HG03139 (cell line): ENCODE data around the gene CCDC61.

ENCODE experiments used
- ATAC-seq: cut with Tn5 transposase; IDR thresholded peaks from one replicate; pipeline ENCODE4 v1.9.1; 2021; ENCODE audit not compliant: unreplicated experiment

The CCDC61 gene

DNA sequence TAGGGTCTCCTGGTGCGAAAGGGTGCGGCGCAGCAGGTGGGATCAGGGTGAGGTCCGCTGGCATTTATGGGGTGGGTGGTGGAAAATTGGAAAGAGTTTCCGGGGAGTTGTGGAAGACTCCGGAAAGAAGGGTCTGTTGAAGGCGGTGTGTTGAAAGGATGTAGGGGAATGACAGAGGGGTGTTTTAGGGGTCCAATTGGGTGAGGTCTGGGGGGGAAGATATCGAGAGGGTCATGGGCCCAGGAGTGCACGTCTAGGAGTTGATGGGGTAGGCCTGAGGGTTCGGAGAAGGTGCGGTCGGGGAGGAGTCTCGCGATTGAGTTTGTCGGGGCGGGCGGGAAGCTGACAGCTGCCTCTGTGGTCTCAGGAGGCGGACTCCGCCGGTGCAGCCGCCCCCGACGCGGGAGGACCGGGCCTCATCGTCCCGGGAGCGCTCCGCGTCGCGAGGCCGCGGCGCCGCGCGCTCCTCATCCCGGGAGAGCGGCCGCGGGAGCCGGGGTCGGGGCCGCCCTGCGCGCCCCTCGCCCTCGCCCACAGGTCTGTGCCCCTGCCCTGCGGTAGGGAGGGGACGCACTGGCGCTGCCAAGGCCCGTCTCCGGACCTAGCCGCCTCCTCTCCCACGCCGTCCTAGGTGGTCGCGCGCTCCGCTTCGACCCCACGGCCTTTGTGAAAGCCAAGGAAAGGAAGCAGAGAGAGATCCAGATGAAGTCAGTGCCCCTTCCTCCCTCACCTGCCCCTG is 20.6 kb downstream of the CCDC61 start:
- no peak for ATAC-seq

- ATAC-seq, result peak; percentile 44
Observed at GRCh38 chr19:46016426-46017094, 21.3 kb downstream of the CCDC61 start.

DNA sequence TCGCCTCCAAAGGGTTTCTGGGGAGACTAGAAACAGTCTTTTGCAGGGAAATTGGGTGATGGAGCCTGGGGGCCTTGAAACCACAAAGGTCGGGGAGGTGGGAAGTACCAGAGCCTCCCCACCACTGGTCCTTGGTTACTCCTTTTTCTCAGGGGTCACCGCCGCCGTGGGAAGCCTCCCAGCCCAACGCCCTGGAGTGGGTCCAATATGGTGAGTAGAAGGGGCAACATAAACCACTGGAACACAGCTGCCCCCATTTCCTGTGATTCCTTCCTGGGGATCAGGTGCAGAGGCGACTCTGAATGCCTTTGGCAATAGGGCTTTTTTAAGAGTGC is 21.8 kb downstream of the CCDC61 start:
- ATAC-seq, result no peak

GRCh38 chr19:46017874-46018675 is 22.8 kb downstream of the CCDC61 start:
- ATAC-seq, result no peak

DNA sequence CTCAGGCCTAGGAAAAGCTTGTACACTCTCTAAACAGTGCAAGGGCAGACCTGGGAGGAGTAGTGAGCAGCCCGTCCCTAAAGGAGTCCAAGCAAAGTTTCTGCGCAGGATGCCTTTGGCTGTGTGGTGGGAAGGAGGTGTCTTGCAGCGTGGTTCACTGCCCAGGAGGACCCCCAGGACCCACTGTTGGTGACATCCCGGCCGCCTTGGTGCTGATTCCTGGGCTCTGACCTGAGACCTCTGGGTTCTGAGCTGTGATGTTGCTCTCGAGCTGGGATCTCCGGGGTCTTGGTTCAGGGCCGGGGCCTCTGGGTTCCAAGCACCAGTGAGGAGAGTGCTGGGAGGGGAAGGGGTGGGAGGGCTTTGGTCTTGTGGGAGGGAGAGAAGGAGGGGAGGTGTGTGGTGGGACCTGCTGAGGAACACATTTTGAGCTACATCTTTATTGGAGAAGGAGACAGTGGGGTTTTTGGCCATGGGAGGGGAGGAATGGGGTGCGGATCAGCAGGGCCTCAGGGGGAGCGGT is 23.5 kb downstream of the CCDC61 start:
- no peak for ATAC-seq

DNA sequence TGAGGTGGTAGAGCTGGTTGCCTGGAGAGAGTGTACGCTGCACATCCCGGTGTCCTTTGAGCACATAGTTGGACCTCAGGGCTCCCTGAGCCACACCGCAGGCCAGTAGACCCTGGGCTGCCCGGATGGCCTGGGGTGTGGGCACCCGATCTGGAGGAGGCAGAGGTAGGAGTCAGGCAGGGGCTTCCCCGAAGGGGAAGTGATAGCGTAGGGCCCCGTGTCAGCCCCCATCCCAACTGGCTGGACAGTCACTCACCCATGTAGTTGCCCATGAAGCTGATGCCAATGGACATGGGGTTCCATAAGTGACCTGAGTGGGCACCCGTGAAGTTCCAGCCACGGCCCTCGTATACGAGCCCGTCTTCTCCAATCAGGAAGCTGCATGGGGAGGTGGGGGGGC is 24.0 kb downstream of the CCDC61 start:
- no peak for ATAC-seq

DNA sequence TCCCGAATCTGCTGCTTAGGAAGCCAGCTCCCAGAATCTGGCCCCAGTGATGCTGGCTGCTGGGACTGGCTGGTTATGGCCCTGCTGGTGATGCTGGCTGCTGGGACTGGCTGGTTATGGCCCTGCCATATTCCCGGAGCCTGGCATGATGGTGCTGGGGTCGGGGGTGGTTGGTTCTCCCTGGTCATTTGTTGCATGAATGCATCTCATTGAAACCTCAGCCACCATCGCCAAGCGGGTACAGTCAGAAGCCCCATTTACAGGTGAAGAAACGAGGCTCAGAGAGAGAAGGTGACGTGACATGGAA is 25.5 kb downstream of the CCDC61 start:
- ATAC-seq, result no peak

DNA sequence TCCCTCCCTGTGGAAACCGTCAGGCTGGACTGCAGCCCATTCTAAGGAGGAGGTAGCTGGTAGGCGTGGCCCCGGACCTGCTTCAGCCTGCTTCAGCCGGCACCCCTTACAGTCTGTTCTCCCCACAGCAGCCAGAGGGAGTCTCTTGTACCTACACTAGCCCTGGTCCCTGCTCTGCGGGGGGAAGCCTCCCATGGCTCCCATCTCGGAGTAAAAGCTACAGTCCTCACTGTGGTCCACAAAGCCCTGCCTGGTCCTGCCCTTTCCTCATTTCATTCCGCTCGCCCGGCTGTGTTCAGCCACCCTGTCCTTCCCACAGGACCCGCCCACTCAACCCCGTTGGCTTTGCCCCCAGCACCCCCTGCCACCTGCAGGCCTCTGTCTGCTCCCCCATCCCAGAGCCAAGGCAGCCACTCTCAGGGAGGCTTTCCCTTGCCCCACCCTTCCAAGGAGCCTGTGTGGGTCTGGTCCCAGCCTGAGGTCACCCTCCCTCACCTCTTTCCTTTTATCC is 26.3 kb downstream of the CCDC61 start:
- no peak for ATAC-seq

DNA sequence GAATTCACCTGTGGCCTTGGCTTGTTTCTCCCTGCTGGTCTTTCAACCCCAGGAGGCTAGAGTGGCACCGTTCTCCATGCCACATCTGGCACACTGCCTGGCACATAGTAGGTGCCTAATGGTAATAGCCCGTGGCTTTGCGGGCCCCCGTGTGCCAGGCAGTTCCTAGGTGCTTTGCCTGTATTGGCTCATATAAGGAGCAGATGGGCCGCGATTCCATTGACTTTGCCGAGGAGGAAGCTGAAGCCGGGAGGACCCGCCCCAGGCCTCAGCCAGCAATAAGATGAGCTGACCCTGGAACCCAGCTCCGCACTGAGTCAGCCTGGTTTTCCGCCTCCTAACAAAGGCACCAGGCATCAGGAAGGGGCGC is 26.8 kb downstream of the CCDC61 start:
- no peak for ATAC-seq

- ATAC-seq, result no peak
Observed at GRCh38 chr19:46022431-46023310, 27.4 kb downstream of the CCDC61 start, which contains the start of gene PGLYRP1. Gene PGLYRP1 (minus strand): TSS chr19:46023053. CDS start chr19:46023021, 32 bp downstream.

GRCh38 chr19:46023311-46023779 is 28.1 kb downstream of the CCDC61 start:
- ATAC-seq, result no peak

GRCh38 chr19:46025835-46026234 is 30.6 kb downstream of the CCDC61 start:
- no peak for ATAC-seq

GRCh38 chr19:46030812-46031550 is 35.7 kb downstream of the CCDC61 start:
- no peak for ATAC-seq

DNA sequence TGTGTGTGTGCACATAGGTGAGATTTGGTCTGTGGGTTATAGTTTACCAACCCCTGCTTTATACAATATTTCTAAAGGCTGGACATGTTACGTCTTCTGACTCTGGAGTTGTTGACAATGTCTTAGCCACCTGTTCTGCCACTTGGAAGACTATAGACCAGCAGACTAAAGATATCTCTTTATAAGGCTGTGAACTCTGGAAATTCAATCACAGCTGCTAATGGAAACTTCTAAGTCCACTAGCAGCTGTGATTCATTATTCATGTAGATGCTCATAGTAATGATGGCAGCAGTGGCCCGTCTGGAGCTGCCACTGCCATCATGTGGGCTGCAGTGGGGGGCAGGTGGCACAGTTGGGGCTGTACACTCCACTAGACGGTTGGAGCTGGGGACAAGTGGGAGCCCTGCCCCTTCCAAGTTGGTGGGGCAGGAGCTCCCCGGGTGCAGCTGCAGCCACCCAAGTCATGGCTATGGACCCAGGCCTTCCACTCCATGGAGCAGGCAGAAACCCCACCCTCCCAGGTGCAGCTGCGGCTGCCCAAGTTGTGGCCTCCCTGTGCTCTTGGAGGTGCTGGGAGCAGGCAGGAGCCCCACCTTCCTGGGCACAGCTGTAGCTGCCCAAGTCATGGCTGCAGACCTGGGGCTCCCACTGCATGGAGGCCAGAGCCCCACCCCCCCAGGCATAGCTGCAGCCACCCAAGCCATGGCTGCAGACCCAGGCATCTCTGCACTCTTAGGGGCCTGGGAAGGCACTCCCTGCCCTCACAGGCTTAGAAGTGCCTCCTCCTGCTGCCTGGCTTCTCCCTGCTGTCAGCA is 36.7 kb downstream of the CCDC61 start:
- no peak for ATAC-seq

DNA sequence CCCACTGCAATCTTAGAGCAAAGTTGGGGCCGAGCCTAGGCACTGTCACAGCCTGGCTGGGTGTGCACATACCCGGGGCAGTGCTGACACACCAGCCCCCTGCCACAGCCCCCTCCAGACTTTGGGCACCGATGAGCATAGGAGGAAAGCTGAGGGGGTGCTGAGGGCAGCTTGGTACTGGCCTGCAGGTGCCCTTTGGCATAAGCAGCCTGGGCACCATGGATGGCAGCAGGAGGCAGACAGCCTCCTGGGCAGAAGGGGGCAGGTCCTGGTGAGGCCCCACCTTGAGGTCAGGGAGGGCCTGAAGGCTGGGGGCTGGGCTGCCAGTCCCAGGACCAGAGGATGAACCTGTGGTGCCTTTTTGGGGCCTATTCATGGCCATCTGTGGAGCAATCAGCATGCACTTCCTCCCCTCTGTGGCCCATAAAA is 37.3 kb downstream of the CCDC61 start:
- no peak for ATAC-seq

- no peak for ATAC-seq
Observed at GRCh38 chr19:46033401-46033800, 38.1 kb downstream of the CCDC61 start.

DNA sequence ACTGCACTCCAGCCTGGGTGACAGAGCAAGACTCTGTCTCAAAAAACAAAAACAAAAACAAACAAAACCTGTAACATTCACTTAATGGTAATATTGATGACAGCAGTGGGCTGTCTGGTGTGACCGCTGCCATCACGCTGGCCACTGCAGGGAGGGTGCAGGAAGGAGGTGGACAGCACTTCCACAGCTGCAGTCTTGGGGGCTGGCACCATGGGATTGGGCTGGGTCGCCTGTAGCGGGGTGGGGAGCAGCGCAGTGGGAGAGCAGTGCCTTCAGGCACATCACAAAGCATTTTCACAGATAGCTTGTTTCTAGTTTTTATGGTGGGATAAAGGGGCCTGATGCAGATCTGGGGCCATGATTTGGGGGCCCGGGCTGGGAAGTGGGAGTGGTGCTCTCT is 40.3 kb downstream of the CCDC61 start:
- no peak for ATAC-seq

GRCh38 chr19:46035986-46036743 is 40.9 kb downstream of the CCDC61 start:
- no peak for ATAC-seq
